NOMO-1 treated with dmso at 0.1 percent for 144 hours (cell line): ENCODE results near the gene NDUFS1.
"Not testable (repeated sequence)": the region's sequence is repeated elsewhere in the genome, so short reads cannot be mapped to it uniquely, and the experiment has no call there.

Experiments
- DNase-seq: peaks from one replicate; lab custom pipeline; 2025; ENCODE audit not compliant: unreplicated experiment; lab: John Stamatoyannopoulos, UW

The NDUFS1 gene

DNA sequence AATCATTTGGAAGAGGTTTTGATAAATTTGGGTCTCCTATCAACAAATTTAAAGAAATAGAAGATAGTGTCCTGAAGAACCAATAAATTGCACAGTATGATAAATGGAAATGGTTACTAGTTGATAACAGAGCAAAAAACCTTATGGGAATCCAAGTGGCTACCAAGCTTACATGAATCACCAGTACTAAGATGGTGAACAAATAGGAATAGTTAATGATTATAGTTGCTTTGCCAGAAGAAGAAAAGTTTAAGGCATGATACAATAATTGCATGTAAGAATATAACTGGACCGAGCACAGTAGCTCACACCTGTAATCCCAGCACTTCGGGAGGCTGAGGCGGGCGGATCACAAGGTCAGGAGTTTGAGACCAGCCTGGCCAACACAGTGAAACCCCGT is 53.7 kb downstream of the NDUFS1 start:
- no peak for DNase-seq

DNA sequence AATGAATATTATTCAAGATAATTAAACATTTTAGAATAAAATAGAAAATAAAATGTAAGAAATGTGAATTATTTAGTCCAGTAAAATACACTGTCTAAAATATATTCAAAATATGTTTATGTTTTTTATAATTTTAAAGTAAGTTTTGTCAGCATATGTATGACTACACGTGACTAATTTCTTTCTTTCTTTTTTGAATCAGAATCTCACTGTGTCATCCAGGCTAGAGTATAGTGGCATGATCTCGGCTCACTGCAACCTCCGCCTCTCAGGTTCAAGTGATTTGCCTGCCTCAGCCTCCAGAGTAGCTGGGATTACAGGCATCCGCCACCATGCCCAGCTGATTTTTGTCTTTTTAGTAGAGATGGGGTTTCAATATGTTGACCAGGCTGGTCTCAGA is 54.2 kb downstream of the NDUFS1 start:
- DNase-seq: no peak

- peak; percentile 9 for DNase-seq
These were observed 60.4 kb downstream of the NDUFS1 start for GRCh38 chr2:206098872-206099271.

DNA sequence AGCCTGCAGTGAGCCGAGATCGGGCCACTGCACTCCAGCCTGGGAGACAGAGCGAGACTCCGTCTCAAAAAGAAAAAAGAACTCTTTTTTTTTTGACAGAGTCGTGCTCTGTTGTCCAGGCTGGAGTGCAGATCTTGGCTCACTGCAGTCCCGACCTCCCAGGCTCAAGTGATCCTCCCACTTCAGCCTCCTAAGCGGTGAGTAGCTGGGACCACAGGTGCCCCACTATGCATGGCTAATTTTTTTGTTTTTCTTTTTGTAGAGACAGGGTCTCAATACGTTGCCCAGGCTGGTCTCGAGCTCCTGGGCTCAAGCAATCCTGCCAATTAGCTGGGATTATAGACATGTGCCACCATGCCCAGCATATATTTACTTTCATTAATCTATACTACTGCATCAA is 60.8 kb downstream of the NDUFS1 start:
- DNase-seq: no peak

DNA sequence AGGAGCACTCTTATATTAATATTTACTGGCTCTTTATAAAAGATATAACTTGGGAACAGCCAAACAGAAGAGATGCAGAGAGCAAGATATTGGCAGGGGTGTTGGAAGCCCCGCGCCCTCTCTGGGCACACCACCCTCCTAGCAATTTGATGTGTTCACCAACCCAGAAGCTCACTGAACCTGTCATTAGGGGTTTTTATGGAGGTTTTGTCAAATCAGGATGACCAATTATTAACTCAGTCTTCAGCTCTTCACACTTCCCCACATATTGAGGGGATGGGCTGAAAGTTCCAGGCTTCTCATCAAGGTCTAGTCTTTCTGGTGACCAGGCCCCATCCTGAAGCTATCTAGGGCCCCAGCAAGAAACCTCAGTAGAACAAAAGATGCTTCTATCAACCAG is 62.4 kb downstream of the NDUFS1 start:
- no peak for DNase-seq

- DNase-seq: peak; percentile 24
These were observed 63.5 kb downstream of the NDUFS1 start for GRCh38 chr2:206095536-206096332.

GRCh38 chr2:206092297-206092696 is 66.9 kb downstream of the NDUFS1 start:
- no peak for DNase-seq

DNA sequence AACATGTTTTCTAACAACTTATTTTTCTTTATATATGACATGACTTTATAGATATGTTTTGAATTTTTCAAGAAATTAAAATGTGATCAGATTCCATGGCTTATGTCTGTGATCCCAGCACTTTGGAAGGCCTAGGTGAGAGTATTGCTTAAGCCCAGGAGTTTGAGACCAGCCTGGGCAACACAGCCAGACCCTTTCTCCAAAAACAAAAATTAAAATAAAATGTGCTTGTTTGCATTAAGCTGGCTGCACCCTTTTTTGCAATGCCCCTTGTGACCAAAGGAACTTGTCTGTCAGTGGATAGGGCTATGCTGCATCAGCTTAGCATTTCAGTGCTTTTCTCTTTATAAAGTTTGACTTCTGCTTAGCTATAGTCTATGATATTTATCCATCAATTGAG is 71.0 kb downstream of the NDUFS1 start:
- DNase-seq: no peak

- no peak for DNase-seq
These were observed 72.4 kb downstream of the NDUFS1 start for GRCh38 chr2:206086716-206087350.

DNA sequence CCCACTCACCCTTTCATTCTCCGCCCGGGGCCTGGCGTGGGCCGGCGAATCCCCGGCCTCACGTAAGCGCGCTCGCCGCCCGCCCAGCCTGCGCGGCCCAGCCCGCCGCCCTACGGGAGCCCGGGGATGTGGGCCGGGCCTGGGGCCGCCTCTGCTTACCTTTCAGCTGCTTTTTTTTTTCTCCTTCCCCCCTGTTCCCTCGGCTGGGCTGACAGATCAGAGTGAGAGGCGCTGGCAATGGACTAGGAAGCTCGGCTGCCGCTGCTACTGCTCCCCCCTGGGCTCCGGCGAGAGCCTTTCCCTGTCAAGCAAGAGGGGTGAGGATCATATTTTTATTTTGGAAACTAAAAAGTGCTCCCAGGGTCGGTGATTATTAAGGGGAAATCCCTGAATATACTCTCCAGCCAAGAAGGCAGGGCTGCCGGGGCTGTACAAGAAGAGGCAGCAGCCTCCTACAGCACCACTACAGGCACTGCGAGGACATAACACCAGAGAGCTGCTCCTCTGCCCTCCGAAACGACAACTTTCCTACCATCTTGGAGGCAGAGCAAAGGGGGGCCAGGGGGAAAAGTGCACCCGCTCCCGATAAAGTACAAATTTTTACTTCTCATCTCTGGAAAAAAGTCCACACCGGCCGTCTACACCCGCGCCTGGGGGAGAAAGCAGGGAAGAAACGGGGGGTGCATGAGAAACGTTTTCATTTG is 73.3 kb downstream of the NDUFS1 start, which contains the start of gene INO80D:
Gene INO80D (minus strand): TSS at position 433 of the 704 bp plus-strand sequence. CDS start 23,158 bp downstream, outside the sequence.
- DNase-seq: peak; percentile 81

- no peak for DNase-seq
These were observed 74.1 kb downstream of the NDUFS1 start for GRCh38 chr2:206084870-206085741.

DNA sequence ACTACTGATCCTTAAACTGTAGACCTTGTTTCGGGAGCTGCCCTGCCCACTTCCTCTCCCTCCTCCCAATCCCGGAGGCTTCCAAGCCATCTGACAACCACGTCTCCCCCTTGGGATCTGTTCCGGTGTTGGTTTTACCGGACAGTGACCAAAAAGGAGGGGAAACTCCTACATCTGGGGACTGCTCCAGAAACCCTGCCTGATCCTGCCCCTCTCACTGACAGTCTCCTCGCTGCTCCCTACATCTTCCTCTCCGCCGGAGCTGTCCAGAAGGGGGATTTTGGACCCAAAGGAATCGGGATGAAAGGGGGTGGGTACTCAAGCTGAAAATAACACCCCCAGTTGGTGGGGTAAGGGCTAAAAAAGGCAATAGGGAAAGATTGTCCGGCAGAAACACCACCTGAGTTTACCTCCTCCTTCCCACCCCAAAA is 74.8 kb downstream of the NDUFS1 start:
- DNase-seq: no peak

DNA sequence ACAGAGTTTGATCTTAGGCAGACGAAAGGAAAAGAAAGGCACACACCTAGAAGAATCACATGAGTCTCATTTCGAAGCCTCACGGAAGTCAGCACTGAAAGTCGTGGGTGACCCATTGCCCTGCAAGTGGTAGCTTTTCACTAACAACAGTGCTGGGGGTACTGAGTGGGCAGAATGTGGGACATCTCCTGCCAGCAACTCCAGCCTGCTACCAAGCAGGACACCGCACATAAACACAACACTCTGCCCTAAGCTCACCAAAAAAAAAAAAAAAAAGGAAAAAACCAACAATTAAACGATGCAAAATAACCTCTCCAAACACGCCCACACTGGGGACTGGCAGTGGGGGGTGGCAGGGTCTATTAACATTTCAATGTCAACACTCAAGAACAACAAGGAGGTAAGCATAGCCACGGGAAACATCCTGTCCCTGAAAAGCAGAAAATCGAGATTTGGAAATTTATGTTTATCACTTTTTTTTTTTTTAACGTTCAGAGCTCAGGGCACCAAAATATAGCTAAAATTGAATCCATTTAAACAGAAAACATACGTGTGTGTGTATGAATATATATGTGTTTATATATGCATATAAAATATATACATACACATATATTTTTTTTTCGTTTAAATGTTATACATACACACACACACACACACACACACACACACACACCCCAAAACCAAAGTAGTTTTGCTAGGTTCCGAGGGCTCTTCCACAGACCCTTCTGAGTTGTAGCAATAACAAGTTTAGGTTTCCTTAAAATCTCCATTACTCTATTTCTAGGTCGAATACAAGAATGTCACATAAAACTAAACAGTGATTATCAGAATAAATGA is 75.4 kb downstream of the NDUFS1 start:
- no peak for DNase-seq

DNA sequence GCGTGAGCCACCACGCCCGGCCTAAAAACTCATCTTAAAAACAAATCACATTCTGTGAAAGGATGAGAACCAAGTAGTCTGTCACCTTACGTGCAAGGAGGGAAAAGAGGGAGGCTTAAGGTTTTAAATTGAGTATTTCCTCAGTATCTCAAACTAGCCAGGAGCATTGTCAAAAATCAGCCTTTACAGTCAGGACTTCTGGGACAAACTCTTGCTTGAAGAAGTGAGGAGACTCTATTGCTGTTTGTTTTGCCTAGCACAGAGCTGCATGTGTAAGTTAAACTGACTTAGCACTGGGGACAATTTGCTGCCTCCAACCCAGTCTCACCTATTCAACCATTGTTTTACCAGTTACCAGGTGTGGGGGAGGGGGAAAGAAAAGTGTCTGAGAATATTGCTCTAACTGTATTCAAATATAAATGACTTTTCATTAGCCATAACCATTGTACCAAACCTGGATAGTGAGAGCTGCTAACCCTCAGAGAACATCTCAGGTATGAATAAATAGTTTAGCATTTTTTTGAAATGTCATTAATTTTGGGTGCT is 76.9 kb downstream of the NDUFS1 start:
- DNase-seq: no peak

DNA sequence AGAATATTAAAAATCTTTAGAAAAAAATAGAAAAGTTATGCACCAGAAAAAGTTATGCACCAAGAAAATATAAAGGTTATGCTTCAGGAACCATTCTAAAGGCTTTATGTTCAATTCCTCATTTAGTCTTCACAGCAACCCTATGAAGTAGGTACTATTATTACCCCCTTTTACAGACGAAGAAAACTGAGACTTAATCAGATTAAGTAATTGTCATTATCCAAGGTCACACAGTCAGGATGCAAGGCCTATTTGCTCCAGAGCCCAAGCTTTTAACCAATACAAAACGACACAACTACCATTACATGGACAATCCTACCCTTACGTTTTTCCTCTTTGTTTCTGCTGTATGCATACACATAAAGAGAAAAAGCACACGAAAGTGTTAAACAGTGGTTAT is 78.3 kb downstream of the NDUFS1 start:
- DNase-seq: no peak

DNA sequence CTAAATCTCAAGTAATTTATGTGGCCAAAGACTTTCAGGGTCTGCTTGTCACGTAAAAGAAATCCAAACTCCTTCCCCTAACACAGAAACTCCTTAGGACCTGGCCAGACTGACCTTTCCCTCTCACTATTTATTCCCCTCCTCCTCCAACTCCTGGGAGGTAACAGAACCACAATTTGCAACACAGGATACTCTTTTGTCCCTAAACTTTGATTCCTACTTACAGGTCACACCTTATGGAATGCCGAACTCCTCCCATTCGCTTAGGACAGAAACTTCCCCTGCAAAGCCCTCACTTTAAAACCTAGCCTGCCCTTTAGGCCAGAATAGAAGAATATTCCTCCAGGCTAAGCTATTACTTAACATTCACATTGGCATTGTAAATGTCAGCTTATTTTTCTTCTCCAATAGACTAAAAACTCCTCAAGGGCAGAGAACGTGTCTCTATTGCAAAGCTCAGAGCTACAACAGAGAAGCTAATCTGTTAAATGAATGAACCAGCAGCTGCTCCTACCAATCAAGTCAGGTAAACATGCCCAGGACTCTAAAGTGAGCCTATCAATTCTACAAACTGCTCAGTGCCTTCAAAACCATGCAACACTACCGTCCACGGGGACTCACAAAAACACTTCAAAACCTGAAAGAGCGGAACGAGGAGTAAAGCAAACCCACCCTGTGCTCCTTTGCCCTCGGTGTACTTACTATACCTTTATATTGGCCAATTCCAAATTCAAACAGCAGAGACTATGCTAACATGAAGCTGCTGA is 79.4 kb downstream of the NDUFS1 start:
- DNase-seq: no peak

DNA sequence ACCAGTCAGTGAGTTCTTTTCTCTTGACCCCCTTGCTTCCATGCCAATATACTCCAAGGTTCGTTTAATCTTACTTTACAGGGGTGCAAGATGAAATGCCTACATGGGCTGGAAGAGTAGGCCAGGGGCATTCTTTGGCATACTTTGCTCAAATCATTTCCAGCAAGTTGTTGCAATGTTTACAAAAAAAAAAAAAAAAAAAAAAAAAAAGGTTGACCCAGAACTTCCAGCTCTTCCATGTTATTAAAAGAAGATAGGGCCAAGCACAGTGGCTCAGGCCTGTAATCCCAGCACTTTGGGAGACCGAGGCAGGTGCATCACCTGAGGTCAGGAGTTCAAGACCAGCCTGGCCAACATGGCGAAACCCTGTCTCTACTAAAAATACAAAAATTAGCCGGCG is 81.4 kb downstream of the NDUFS1 start:
- DNase-seq: not testable (repeated sequence)

DNA sequence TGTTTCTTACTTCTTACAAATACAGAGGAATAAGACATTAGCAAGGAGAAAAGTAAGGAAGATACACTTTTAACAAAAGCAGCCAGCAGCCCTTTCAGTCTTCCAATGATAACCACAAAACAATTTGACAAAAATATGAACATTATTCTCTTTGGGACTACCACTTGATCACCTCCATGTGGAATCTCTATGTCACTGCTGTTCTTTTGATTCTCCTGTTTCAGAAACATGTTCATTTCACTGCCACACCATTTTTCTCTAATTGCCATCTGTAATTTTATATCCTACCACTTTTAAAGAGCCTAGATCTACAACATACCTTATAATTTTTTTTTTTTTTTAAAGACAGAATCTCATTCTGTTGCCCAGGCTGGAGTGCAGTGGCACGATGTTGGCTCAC is 84.1 kb downstream of the NDUFS1 start:
- no peak for DNase-seq

DNA sequence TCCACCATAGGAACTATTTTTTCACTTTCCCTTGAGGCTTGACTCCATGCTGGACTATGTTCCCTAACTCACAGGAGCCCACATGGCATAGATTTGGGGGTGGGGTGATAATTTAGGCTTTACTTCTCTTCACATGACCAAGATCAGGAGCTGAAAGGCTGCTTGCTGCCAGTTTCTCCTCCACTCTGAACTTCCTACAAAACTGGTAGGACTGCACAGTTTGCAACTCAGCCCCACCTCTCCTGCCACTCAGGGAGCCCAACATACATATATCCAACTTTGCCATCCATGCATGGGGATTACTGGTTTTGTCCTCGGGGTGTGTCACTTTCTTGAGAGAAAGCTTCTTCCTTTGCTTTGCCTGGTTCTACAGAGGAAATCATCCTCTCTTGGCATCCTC is 87.4 kb downstream of the NDUFS1 start:
- DNase-seq: no peak
